ENCODE data around the gene LSAMP. TPM values are rescaled to one million over a fixed set of nuclear protein-coding genes. Genes with fewer than 3 reads are reported as not detected.
"Not testable (repeated sequence)": the region's sequence is repeated elsewhere in the genome, so short reads cannot be mapped to it uniquely, and the experiment has no call there.

LSAMP gene
- total RNA-seq, 1 donor from 2014 or later = not detected

DNA sequence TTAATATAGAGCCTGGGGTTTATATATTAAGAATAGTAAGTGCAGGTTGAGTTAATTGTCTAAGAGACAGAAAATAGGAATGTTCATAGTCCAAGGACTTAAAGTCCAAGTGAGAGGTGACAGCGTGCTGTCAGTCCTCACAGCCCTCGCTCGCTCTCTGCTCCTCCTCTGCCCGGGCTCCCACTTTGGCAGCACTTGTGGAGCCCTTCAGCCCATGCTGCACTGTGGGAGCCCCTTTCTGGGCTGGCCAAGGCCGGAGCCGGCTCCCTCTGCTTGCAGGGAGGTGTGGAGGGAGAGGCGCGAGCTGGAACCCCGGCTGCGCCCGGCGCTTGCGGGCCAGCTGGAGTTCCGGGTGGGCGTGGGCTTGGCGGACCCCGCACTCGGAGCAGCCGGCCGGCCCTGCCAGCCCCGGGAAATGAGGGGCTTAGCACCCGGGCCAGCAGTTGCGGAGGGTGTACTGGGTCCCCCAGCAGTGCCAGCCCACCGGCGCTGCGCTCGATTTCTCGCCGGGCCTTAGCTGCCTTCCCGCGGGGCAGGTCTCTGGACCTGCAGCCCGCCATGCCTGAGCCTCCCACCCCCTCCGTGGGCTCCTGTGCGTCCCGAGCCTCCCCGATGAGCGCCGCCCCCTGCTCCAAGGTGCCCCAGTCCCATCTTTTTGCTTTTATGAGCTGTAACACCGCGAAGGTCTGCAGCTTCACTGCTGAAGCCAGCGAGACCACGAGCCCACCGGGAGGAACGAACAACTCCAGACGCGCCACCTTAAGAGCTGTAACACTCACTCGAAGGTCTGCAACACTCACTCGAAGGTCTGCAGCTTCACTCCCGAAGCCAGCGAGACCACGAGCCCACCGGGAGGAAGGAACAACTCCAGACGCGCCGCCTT, 653.8 kb downstream of the LSAMP start:
- H3K27me3 Mint-ChIP-seq; DNase-seq; H3K27ac Mint-ChIP-seq; intact Hi-C loops (cut with micrococcal nuclease); H3K36me3 Mint-ChIP-seq (ENCODE audit: low read depth); H3K9me3 Mint-ChIP-seq: not testable (repeated sequence)
- Mint-ChIP-seq H3K4me1 (peaks cover 23% of the 10 kb centered on the region), H3K4me3 (peak overlapping the region; percentile 48)

DNA sequence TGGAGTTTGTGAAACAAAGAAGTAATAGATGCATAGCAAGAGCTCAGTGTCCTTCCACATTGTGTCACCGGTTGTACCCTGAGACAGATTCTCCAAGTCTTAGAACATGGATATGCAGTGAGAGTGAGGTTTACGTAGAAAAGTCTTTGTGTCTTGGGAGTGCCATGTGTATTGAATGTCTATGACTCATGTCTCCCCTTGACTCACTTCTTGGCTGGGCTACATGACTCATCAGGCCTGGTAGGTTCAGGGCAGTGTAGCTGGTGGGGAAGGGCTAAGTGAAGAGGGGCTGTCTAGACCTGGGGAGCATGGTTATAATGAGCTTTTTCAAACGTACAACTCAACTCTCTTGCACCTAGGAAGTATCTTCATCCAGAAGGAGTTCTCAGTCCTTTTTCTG, 654.5 kb downstream of the LSAMP start:
- H3K27ac Mint-ChIP-seq = peak overlapping the region; percentile 57
- DNase-seq = peak; percentile 73
- H3K9me3 Mint-ChIP-seq = no peaks in the 10 kb centered on the region
- H3K36me3 Mint-ChIP-seq (ENCODE audit: low read depth) = no peaks in the 10 kb centered on the region
- H3K4me1 Mint-ChIP-seq = peaks cover 23% of the 10 kb centered on the region
- peaks cover 2% of the 10 kb centered on the region for H3K27me3 Mint-ChIP-seq
- intact Hi-C loops (cut with micrococcal nuclease) = no loop called here
- H3K4me3 Mint-ChIP-seq = no peak overlapping the region

DNA sequence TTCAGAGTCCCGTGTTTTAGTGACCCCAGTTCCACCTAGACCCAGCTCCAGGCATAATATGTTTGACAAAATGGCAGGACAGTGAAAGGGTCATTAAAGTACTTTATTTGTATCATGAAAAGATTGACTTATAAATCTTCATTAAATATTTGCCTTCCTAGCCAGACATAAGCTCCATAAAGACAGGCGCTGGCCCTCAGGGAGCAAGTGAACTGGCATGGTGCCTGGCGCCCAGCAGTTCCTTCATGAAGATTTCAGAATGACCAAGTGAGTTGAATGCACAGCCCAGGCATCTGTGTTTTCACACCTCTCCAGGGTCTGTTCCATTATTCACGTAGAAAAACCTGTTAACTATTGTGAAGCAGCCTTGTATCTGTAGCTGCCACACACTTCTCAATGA, 655.8 kb downstream of the LSAMP start:
- H3K9me3 Mint-ChIP-seq = no peaks in the 10 kb centered on the region
- H3K4me1 Mint-ChIP-seq = peaks cover 33% of the 10 kb centered on the region
- peaks cover 7% of the 10 kb centered on the region for H3K27me3 Mint-ChIP-seq
- no peak for DNase-seq
- H3K4me3 Mint-ChIP-seq = no peak overlapping the region
- no peaks in the 10 kb centered on the region for H3K36me3 Mint-ChIP-seq (ENCODE audit: low read depth)
- H3K27ac Mint-ChIP-seq = no peak overlapping the region
- intact Hi-C loops (cut with micrococcal nuclease) = loop anchor here (10.0 kb wide), 2 partner anchors 695 to 1565 kb away; no protein-coding TSS in a partner anchor

GRCh38 chr3:115788921-115789470, 656.3 kb downstream of the LSAMP start:
- H3K4me1 Mint-ChIP-seq = peaks cover 35% of the 10 kb centered on the region
- peaks cover 7% of the 10 kb centered on the region for H3K27me3 Mint-ChIP-seq
- no peak overlapping the region for H3K27ac Mint-ChIP-seq
- no peak for DNase-seq
- no peaks in the 10 kb centered on the region for H3K36me3 Mint-ChIP-seq (ENCODE audit: low read depth)
- no peak overlapping the region for H3K4me3 Mint-ChIP-seq
- intact Hi-C loops (cut with micrococcal nuclease) = loop anchor here (10.0 kb wide), 2 partner anchors 694 to 1564 kb away; no protein-coding TSS in a partner anchor
- H3K9me3 Mint-ChIP-seq = no peaks in the 10 kb centered on the region

DNA sequence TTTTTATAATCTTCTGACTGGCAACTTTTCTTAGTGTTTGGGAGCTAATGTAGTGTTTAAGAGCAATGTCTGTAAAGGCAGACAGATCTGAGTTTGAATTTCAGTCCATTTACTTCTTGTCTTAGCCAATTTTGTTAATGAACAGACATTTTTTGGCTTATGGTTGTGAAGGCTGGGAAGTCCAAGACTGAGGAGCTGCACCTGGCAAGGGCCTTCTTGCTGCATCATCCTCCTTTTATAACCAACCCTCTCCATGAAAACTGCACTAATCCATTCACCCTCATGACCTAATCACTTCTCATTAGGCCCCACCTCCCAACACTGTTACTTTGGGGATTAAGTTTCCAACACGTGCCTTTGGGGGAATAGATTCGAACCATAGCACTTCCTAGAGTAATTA, 657.5 kb downstream of the LSAMP start:
- intact Hi-C loops (cut with micrococcal nuclease) = loop anchor here (10.0 kb wide), 2 partner anchors 693 to 1563 kb away; no protein-coding TSS in a partner anchor
- no peaks in the 10 kb centered on the region for H3K9me3 Mint-ChIP-seq
- H3K4me3 Mint-ChIP-seq = no peak overlapping the region
- peaks cover 7% of the 10 kb centered on the region for H3K27me3 Mint-ChIP-seq
- DNase-seq = no peak
- H3K4me1 Mint-ChIP-seq = peaks cover 31% of the 10 kb centered on the region
- no peak overlapping the region for H3K27ac Mint-ChIP-seq
- H3K36me3 Mint-ChIP-seq (ENCODE audit: low read depth) = no peaks in the 10 kb centered on the region

- Mint-ChIP-seq H3K4me3 (no peak overlapping the region), H3K27me3 (peaks cover 9% of the 10 kb centered on the region), H3K9me3 (no peaks in the 10 kb centered on the region), H3K36me3 (ENCODE audit: low read depth) (no peaks in the 10 kb centered on the region), H3K27ac (no peak overlapping the region), H3K4me1 (peaks cover 18% of the 10 kb centered on the region)
- DNase-seq = no peak
- intact Hi-C loops (cut with micrococcal nuclease) = loop anchor here (2.0 to 10.0 kb wide), 3 partner anchors 29 to 1561 kb away; no protein-coding TSS in a partner anchor
Observed at GRCh38 chr3:115785782-115786181, 659.5 kb downstream of the LSAMP start.

DNA sequence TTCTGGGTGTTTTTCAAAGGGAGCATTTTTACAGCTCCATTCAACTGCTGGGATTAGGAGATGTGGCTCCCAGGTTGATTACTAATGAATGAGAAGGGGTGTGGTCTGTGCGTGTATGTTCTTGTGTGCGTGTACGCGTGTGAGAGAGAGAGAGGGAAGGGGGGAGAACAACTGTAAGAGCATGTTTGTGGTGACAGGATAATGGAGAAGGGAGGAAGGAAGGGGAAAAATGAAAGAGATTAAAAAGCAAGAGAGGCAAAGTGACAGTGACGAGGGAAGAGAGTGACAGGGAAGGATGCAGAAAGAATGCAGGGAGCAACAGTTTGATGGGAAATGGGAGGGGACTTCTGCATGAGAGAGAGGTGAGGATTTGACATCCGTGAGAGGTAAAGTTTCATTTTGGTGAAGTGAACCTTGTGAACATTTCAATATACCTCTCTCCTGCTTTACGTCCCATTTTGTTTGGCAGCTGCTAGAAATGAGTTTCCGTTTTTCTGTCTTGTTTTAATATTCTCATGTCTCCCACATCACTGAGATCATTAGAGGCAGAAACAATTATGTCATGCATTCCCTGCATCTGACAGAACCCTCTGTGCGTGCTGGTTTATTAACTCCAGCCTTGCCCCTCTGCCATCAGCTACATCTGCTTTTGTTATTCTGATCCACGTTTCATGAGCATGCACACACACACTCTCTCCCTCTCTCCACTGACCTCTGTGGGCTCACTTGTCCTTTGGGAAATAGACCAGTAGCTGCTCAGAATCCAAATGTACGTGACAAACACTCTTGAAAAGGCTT, 660.3 kb downstream of the LSAMP start:
- no peaks in the 10 kb centered on the region for H3K9me3 Mint-ChIP-seq
- peak; percentile 57 for DNase-seq
- H3K4me1 Mint-ChIP-seq = peaks cover 15% of the 10 kb centered on the region
- H3K36me3 Mint-ChIP-seq (ENCODE audit: low read depth) = no peaks in the 10 kb centered on the region
- peaks cover 9% of the 10 kb centered on the region for H3K27me3 Mint-ChIP-seq
- intact Hi-C loops (cut with micrococcal nuclease) = loop anchor here (1.0 to 10.0 kb wide), 5 partner anchors 30 to 1560 kb away; partner anchors contain the start of gene ZBTB20
- H3K27ac Mint-ChIP-seq = peak overlapping the region; percentile 98
- peak overlapping the region; percentile 86 for H3K4me3 Mint-ChIP-seq

DNA sequence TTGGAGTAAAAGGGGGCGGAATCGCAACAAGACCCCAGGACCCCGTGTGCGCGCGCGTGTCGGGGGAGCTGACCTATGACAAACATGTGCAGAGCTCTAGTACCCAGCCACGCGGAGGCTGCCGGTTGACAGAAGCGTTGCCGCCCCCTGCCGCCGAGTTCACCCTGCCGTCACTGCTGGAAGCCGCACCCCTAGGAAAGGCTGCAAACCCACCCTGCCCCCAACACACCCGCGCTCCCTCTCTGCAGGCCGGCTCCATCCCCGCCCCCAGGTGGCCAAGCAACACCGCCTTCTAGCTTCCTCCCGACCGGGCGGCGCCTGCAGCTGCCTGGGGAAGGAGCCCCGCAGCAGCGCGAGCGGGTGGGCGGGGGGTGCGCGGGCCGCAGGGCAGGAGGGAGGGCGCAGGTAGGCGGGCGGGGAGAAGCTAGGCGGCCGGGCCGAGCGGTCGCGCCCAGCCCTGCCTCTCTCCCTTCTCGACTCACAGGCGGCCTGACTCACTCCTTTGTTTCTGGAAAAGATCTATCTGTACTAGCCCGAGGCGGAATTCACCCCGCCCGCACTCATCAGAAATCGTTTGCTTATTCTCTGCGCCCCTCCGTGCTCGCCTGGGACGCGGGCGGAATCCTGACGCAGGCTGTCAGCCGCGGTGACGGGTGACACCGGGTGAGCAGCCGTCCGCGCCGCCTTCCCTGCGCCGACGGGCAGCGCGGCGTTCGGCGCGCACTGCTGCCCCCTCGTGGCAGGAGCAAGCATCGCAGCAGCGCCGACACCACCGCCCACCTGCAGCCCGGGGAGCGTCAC, 661.1 kb downstream of the LSAMP start:
- intact Hi-C loops (cut with micrococcal nuclease) = loop anchor here (1.0 to 10.0 kb wide), 5 partner anchors 31 to 1559 kb away; partner anchors contain the start of gene ZBTB20
- peak; percentile 95 for DNase-seq
- Mint-ChIP-seq H3K4me1 (peaks cover 15% of the 10 kb centered on the region), H3K4me3 (peak overlapping the region; percentile 86), H3K27ac (peak overlapping the region; percentile 98), H3K27me3 (peaks cover 9% of the 10 kb centered on the region), H3K9me3 (no peaks in the 10 kb centered on the region), H3K36me3 (ENCODE audit: low read depth) (no peaks in the 10 kb centered on the region)

- H3K4me1 Mint-ChIP-seq = peaks cover 12% of the 10 kb centered on the region
- H3K4me3 Mint-ChIP-seq = peak overlapping the region; percentile 86
- H3K27ac Mint-ChIP-seq; H3K27me3 Mint-ChIP-seq; H3K9me3 Mint-ChIP-seq; H3K36me3 Mint-ChIP-seq (ENCODE audit: low read depth); DNase-seq: not testable (repeated sequence)
- intact Hi-C loops (cut with micrococcal nuclease) = loop anchor here (10.0 kb wide), 2 partner anchors 689 to 1559 kb away; no protein-coding TSS in a partner anchor
Observed at GRCh38 chr3:115783426-115783825, 661.9 kb downstream of the LSAMP start.

DNA sequence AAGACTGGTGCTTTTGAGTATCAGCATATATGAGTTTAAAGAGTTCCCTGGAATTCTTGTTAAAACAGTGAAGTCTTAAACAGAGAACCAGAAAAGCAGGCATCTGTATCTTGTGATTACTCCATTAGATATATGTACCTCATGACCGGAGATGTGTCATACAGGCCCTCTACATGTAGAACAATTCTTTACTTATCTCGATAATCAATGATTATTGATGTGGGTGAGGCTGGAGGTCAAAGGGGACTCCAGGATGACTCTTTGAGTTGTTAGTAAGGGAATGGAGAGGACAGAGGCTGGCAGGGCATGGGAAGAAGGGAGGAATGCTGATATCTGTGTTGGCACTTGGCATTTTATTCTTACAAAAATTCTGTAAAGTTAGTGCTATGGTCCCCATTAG, 666.3 kb downstream of the LSAMP start:
- Mint-ChIP-seq H3K27me3 (peaks cover 5% of the 10 kb centered on the region), H3K36me3 (ENCODE audit: low read depth) (no peaks in the 10 kb centered on the region), H3K4me1 (no peaks in the 10 kb centered on the region), H3K27ac (no peak overlapping the region), H3K9me3 (no peaks in the 10 kb centered on the region), H3K4me3 (no peak overlapping the region)
- intact Hi-C loops (cut with micrococcal nuclease) = no loop called here
- DNase-seq = no peak

DNA sequence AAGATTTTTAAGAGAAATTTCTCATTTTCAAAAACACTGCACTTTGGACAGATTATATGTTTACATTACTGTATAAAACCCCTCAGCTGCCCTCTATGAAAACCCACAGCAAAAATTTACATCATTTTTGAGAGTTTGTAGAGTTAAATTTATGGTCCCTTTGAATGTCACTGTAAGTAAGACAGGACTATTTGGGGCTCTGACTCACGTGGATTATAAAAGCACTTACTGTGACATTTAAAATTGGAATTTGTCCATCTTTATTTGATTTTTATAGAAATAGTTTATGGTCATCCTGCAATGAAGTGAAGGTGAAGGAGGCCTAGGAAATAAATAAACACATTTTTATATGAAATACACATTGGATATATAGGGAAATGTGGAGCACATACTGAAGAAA, 672.3 kb downstream of the LSAMP start:
- Mint-ChIP-seq H3K27me3 (peaks cover 17% of the 10 kb centered on the region), H3K27ac (no peak overlapping the region), H3K4me3 (no peak overlapping the region), H3K36me3 (ENCODE audit: low read depth) (no peaks in the 10 kb centered on the region), H3K9me3 (no peaks in the 10 kb centered on the region), H3K4me1 (no peaks in the 10 kb centered on the region)
- no peak for DNase-seq
- intact Hi-C loops (cut with micrococcal nuclease) = no loop called here

GRCh38 chr3:115768661-115769060, 676.6 kb downstream of the LSAMP start:
- Mint-ChIP-seq H3K36me3 (ENCODE audit: low read depth) (no peaks in the 10 kb centered on the region), H3K27me3 (peaks cover 21% of the 10 kb centered on the region), H3K27ac (no peak overlapping the region), H3K4me3 (no peak overlapping the region), H3K4me1 (no peaks in the 10 kb centered on the region), H3K9me3 (no peaks in the 10 kb centered on the region)
- no peak for DNase-seq
- intact Hi-C loops (cut with micrococcal nuclease) = no loop called here

Data from activated CD4-positive, alpha-beta T cell treated with anti-CD3 and anti-CD28 coated beads, Interleukin-2, amount 10 ng/mL, durations not matched to agents 24 days and 14 days (primary cell).